DMS114 treated with DMSO at 0.1 percent for 48 hours (cell line): ENCODE results near the gene NFIB.

Experiments
- DNase-seq: peaks from one replicate; lab custom pipeline; 2025; ENCODE audit not compliant: unreplicated experiment; lab: John Stamatoyannopoulos, UW

Gene NFIB

GRCh38 chr9:14249527-14249926 lies 64.4 kb downstream of the NFIB start:
- DNase-seq, result no peak

- no peak for DNase-seq
These were observed 65.8 kb downstream of the NFIB start for GRCh38 chr9:14248149-14248548.

- DNase-seq, result no peak
These were observed 66.4 kb downstream of the NFIB start for GRCh38 chr9:14247577-14247976.

- no peak for DNase-seq
These were observed 67.0 kb downstream of the NFIB start for GRCh38 chr9:14246951-14247350.

GRCh38 chr9:14245901-14246525 lies 67.9 kb downstream of the NFIB start:
- DNase-seq, result no peak

GRCh38 chr9:14243514-14244042 lies 70.4 kb downstream of the NFIB start:
- no peak for DNase-seq

GRCh38 chr9:14242150-14242805 lies 71.7 kb downstream of the NFIB start:
- no peak for DNase-seq

GRCh38 chr9:14240537-14240936 lies 73.4 kb downstream of the NFIB start:
- DNase-seq, result no peak

GRCh38 chr9:14238518-14238917 lies 75.4 kb downstream of the NFIB start:
- no peak for DNase-seq

- DNase-seq, result no peak
These were observed 75.9 kb downstream of the NFIB start for GRCh38 chr9:14238079-14238478.

GRCh38 chr9:14236591-14236990 lies 77.3 kb downstream of the NFIB start:
- DNase-seq, result no peak

- DNase-seq, result no peak
These were observed 81.8 kb downstream of the NFIB start for GRCh38 chr9:14232111-14232510.

GRCh38 chr9:14231196-14231990 lies 82.5 kb downstream of the NFIB start:
- DNase-seq, result no peak

- DNase-seq, result no peak
These were observed 85.3 kb downstream of the NFIB start for GRCh38 chr9:14228602-14229001.

- no peak for DNase-seq
These were observed 86.9 kb downstream of the NFIB start for GRCh38 chr9:14226855-14227532.

GRCh38 chr9:14223081-14223480 lies 90.9 kb downstream of the NFIB start:
- DNase-seq, result no peak

GRCh38 chr9:14222149-14222835 lies 91.6 kb downstream of the NFIB start:
- no peak for DNase-seq

GRCh38 chr9:14221558-14221957 lies 92.4 kb downstream of the NFIB start:
- DNase-seq, result no peak

- no peak for DNase-seq
These were observed 92.8 kb downstream of the NFIB start for GRCh38 chr9:14221119-14221518.

- DNase-seq, result no peak
These were observed 93.7 kb downstream of the NFIB start for GRCh38 chr9:14220256-14220655.

GRCh38 chr9:14219850-14220249 lies 94.1 kb downstream of the NFIB start:
- no peak for DNase-seq
